OCI-LY3 (cell line): ENCODE measurements around the gene NCAPG2.

Experiments
- H2AFZ ChIP-seq: fragments of 200-600, 300-600 bp; shearing (Covaris generic); 2 replicates; pipeline ENCODE4 v1.6.0; 2014; ENCODE audit warnings: antibody characterized with exemption, low read depth, low read length
- H3K27ac ChIP-seq: fragments of 200-600, 300-600 bp; sonication (generic); 2 replicates; pipeline ENCODE4 v1.5.1; 2014; ENCODE audit warnings: mild to moderate bottlenecking, low read length, moderate library complexity, mixed read lengths
- H3K27me3 ChIP-seq: fragments of 200-600, 300-600 bp; sonication (generic); 2 replicates; pipeline ENCODE4 v1.6.1; 2014; ENCODE audit warnings: low read depth, low read length, mixed read lengths
- H3K36me3 ChIP-seq: fragments of 200-600, 300-600 bp; sonication (generic); replicated peaks from 2 replicates; pipeline ENCODE3; 2014; ENCODE audit warnings: low read depth, low read length, mixed read lengths
- H3K4me1 ChIP-seq: fragments of 300-600, 200-600 bp; sonication (generic); 2 replicates; pipeline ENCODE4 v1.6.1; 2014; ENCODE audit warnings: low read length, mixed read lengths
- H3K4me2 ChIP-seq: fragments of 200-600, 300-600 bp; sonication (generic); 2 replicates; pipeline ENCODE4 v1.6.1; 2014; ENCODE audit warnings: low read length, mixed read lengths
- H3K4me3 ChIP-seq: fragments of 300-600, 200-600 bp; sonication (generic); 2 replicates; pipeline ENCODE4 v1.5.1; 2014; ENCODE audit warnings: antibody characterized with exemption, mild to moderate bottlenecking, low read length, moderate library complexity
- H3K79me2 ChIP-seq: fragments of 300-600, 200-600 bp; shearing (Covaris generic); 2 replicates; pipeline ENCODE4 v1.6.1; 2014; ENCODE audit warnings: mild to moderate bottlenecking, low read length, mixed read lengths
- H3K9ac ChIP-seq: fragments of 300-600, 200-600 bp; shearing (Covaris generic); 2 replicates; pipeline ENCODE4 v1.6.0; 2014; ENCODE audit warnings: mild to moderate bottlenecking, low read length, moderate library complexity
- H3K9me3 ChIP-seq: fragments of 200-600, 300-600 bp; shearing (Covaris generic); 2 replicates; pipeline ENCODE4 v1.6.1; 2014; ENCODE audit warnings: low read length, mixed read lengths; ENCODE audit not compliant: insufficient read depth
- H4K20me1 ChIP-seq: fragments of 200-600, 300-600 bp; sonication (generic); 2 replicates; pipeline ENCODE4 v1.6.1; 2016; ENCODE audit warnings: low read length, mixed read lengths; ENCODE audit not compliant: insufficient read depth
- EZH2phosphoT487 ChIP-seq: fragments of 200-600 bp; shearing (Covaris generic); IDR thresholded peaks from 2 replicates; pipeline ENCODE4 v1.6.1; 2018; ENCODE audit warnings: antibody characterized with exemption, mixed run types, low read depth
- TF ChIP-seq, protein P1 (sequence below): fragments of 200-600, 300-600 bp; sonication (generic); IDR thresholded peaks from 2 replicates; pipeline ENCODE4 v1.5.1; 2014; ENCODE audit warnings: antibody characterized with exemption, low read length, low read depth

Gene NCAPG2

DNA sequence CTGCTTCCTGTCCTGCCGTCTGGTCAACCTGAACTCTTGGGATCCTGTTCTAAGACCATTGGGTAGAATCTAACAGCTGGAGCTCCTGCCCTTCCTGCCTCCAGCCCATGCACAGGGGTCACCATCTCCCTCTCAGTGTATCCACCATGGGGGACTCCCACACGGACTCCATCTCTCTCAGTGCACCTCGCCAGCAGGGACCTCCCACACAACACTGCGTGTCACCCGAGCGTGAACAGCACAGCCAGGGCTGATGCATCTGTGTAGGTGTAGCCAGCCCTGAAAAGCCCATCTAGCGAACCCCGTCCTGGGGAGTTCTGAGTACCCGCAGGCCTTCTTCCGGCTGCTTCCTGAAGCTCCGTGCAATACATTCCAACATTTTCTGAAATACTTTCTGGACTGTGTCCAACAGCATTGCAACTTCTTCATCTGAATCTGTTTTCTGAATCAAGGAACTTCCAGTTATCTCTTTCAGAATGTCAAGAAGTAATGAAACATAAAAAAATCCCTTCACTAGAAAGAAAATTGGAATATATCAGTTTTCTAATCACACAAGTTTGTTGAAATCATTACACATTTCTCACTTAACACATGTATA, 52.5 kb downstream of the NCAPG2 start:
- H3K9ac ChIP-seq = no peak overlapping the region
- H3K4me3 ChIP-seq = no peak overlapping the region
- H4K20me1 ChIP-seq = peaks cover 10% of the 10 kb centered on the region; the same call in 1 of the 2 replicates
- H2AFZ ChIP-seq = no peak overlapping the region
- no peaks in the 10 kb centered on the region for H3K27me3 ChIP-seq
- TF ChIP-seq, protein P1, sequence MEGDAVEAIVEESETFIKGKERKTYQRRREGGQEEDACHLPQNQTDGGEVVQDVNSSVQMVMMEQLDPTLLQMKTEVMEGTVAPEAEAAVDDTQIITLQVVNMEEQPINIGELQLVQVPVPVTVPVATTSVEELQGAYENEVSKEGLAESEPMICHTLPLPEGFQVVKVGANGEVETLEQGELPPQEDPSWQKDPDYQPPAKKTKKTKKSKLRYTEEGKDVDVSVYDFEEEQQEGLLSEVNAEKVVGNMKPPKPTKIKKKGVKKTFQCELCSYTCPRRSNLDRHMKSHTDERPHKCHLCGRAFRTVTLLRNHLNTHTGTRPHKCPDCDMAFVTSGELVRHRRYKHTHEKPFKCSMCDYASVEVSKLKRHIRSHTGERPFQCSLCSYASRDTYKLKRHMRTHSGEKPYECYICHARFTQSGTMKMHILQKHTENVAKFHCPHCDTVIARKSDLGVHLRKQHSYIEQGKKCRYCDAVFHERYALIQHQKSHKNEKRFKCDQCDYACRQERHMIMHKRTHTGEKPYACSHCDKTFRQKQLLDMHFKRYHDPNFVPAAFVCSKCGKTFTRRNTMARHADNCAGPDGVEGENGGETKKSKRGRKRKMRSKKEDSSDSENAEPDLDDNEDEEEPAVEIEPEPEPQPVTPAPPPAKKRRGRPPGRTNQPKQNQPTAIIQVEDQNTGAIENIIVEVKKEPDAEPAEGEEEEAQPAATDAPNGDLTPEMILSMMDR = no peak
- TF ChIP-seq EZH2phosphoT487 = no peak
- peaks cover 18% of the 10 kb centered on the region for H3K4me1 ChIP-seq
- H3K36me3 ChIP-seq = peaks cover 70% of the 10 kb centered on the region
- H3K79me2 ChIP-seq = peaks cover 6% of the 10 kb centered on the region
- H3K9me3 ChIP-seq = no peaks in the 10 kb centered on the region
- H3K27ac ChIP-seq = no peak overlapping the region
- no peak overlapping the region for H3K4me2 ChIP-seq

DNA sequence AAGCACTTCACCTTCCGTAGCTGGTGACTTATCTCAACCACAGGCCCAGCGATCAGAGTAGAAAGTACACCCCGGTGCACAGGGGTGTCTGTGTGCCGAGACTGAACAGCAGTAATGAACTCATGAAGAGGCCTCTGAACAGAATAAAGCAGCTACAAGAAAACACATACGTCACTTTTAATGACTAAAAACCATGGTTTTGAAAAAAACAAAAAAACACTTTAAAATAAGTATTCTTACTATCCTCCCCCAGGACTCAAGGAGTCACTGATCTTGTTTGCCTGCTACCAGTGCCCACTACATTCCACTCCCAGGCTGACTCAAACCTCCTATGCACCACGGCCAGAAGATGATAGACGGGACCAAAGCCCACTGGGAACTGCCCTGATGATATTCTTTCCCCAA, 53.8 kb downstream of the NCAPG2 start:
- H2AFZ ChIP-seq = no peak overlapping the region
- no peak overlapping the region for H3K27ac ChIP-seq
- H3K36me3 ChIP-seq = peaks cover 73% of the 10 kb centered on the region
- TF ChIP-seq EZH2phosphoT487 = no peak
- TF ChIP-seq, protein P1 = no peak
- no peaks in the 10 kb centered on the region for H3K27me3 ChIP-seq
- H3K4me1 ChIP-seq = peaks cover 6% of the 10 kb centered on the region
- H4K20me1 ChIP-seq = peaks cover 3% of the 10 kb centered on the region; the same call in 1 of the 2 replicates
- no peaks in the 10 kb centered on the region for H3K9me3 ChIP-seq
- no peak overlapping the region for H3K4me3 ChIP-seq
- no peak overlapping the region for H3K4me2 ChIP-seq
- no peak overlapping the region for H3K9ac ChIP-seq
- peaks cover 6% of the 10 kb centered on the region for H3K79me2 ChIP-seq

DNA sequence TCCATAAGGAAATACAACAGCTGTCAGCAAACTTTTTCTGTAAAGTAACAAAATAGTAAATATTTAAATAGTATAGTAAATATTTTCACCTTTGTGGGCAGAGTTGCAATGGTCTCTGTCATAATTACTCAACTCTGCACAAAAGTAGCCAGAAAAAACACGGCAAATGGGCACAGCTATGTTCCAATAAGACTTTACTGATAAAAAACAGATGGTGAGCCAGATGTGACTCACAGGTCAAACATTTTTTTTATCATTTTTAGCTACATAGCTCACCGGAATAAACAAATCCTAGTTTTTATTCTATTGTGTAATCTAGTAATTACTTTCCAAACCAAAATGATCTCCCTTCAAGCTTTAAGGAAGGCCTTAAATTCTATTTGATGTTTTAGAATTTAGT, 55.3 kb downstream of the NCAPG2 start:
- Histone ChIP-seq H3K9me3 (no peaks in the 10 kb centered on the region), H3K27me3 (no peaks in the 10 kb centered on the region), H3K27ac (no peak overlapping the region), H3K4me1 (no peaks in the 10 kb centered on the region), H3K4me3 (no peak overlapping the region), H3K79me2 (peaks cover 6% of the 10 kb centered on the region), H2AFZ (no peak overlapping the region), H3K36me3 (peaks cover 73% of the 10 kb centered on the region), H3K4me2 (no peak overlapping the region), H4K20me1 (no peaks in the 10 kb centered on the region), H3K9ac (no peak overlapping the region)
- no peak for TF ChIP-seq EZH2phosphoT487
- TF ChIP-seq, protein P1 = no peak

DNA sequence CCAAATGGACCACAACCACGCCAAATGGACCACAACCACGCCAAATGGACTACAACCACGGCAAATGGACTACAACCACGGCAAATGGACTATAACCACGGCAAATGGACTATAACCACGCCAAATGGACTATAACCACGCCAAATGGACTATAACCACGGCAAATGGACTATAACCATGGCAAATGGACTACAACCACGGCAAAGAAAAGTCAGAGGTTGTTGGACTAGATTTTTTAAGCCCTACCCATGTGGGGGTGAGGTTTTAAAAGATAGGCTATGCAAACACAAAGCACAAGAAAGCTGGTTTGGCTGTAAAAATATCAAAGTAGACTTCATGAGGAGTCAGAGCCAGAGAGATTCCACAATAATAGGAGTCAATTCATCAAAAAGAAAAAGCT, 55.8 kb downstream of the NCAPG2 start:
- Histone ChIP-seq H3K79me2 (peaks cover 6% of the 10 kb centered on the region), H2AFZ (no peak overlapping the region), H3K9me3 (no peaks in the 10 kb centered on the region), H3K36me3 (peaks cover 71% of the 10 kb centered on the region), H3K27me3 (no peaks in the 10 kb centered on the region), H4K20me1 (no peaks in the 10 kb centered on the region), H3K9ac (no peak overlapping the region), H3K4me2 (no peak overlapping the region), H3K4me3 (no peak overlapping the region), H3K4me1 (no peaks in the 10 kb centered on the region), H3K27ac (no peak overlapping the region)
- no peak for TF ChIP-seq EZH2phosphoT487
- TF ChIP-seq, protein P1 = no peak
